Activated T-cell treated with anti-CD3 and anti-CD28 coated beads for 24 hours (primary cell): ENCODE data around the gene COBLL1.
"Not testable (repeated sequence)": the region's sequence is repeated elsewhere in the genome, so short reads cannot be mapped to it uniquely, and the experiment has no call there.

Experiments used
- DNase-seq: peaks from one replicate; pipeline ENCODE4 v3.0.0-alpha.2; 2020; ENCODE audit warnings: low read depth

The COBLL1 gene

GRCh38 chr2:164841719-164842623 is at the start of gene COBLL1:
Gene COBLL1, minus strand, starts transcription at chr2:164841823. Its CDS starts 627 bp downstream, at chr2:164841196.
- DNase-seq, result peak; percentile 22

- DNase-seq, result no peak
Measured at GRCh38 chr2:164890544-164890943, 48.9 kb upstream of the COBLL1 start.

GRCh38 chr2:164888592-164888991 is 47.0 kb upstream of the COBLL1 start:
- no peak for DNase-seq

GRCh38 chr2:164887434-164888144 is 46.0 kb upstream of the COBLL1 start:
- DNase-seq, result no peak

GRCh38 chr2:164882276-164882675 is 40.7 kb upstream of the COBLL1 start:
- DNase-seq, result no peak

GRCh38 chr2:164881524-164881923 is 39.9 kb upstream of the COBLL1 start:
- no peak for DNase-seq

- DNase-seq, result no peak
Measured at GRCh38 chr2:164879901-164880535, 38.4 kb upstream of the COBLL1 start.

- DNase-seq, result no peak
Measured at GRCh38 chr2:164877927-164878326, 36.3 kb upstream of the COBLL1 start.

GRCh38 chr2:164877169-164877568 is 35.5 kb upstream of the COBLL1 start:
- DNase-seq, result no peak

- no peak for DNase-seq
Measured at GRCh38 chr2:164875334-164876205, 33.9 kb upstream of the COBLL1 start.

- no peak for DNase-seq
Measured at GRCh38 chr2:164873210-164873908, 31.7 kb upstream of the COBLL1 start.

- DNase-seq, result no peak
Measured at GRCh38 chr2:164871404-164871803, 29.8 kb upstream of the COBLL1 start.

- DNase-seq, result no peak
Measured at GRCh38 chr2:164869420-164869772, 27.8 kb upstream of the COBLL1 start.

GRCh38 chr2:164868563-164869419 is 27.2 kb upstream of the COBLL1 start:
- no peak for DNase-seq

- no peak for DNase-seq
Measured at GRCh38 chr2:164867779-164868397, 26.3 kb upstream of the COBLL1 start.

GRCh38 chr2:164866381-164866780 is 24.8 kb upstream of the COBLL1 start:
- not testable (repeated sequence) for DNase-seq

GRCh38 chr2:164860694-164861042 is 19.0 kb upstream of the COBLL1 start:
- no peak for DNase-seq

GRCh38 chr2:164859906-164860693 is 18.5 kb upstream of the COBLL1 start:
- DNase-seq, result not testable (repeated sequence)

GRCh38 chr2:164859251-164859818 is 17.7 kb upstream of the COBLL1 start:
- DNase-seq, result no peak
